Hematopoietic multipotent progenitor cell treated with erythropoietin and hydrocortisone succinate and interleukin-3 and kit ligand, for 17 days (in vitro differentiated cells): ENCODE data around the gene ELN.
"Not testable (repeated sequence)": the region's sequence is repeated elsewhere in the genome, so short reads cannot be mapped to it uniquely, and the experiment has no call there.

Source experiments
- DNase-seq: peaks from one replicate; pipeline ENCODE4 v3.0.0-alpha.2; 2015; ENCODE audit warnings: low spot score

Gene ELN

GRCh38 chr7:74000489-74001149 is 27.4 kb upstream of the ELN start:
- DNase-seq = no peak

- no peak for DNase-seq
Measured at GRCh38 chr7:74001150-74001494, 26.9 kb upstream of the ELN start.

- DNase-seq = no peak
Measured at GRCh38 chr7:74002474-74003017, 25.4 kb upstream of the ELN start.

- DNase-seq = no peak
Measured at GRCh38 chr7:74003621-74004020, 24.4 kb upstream of the ELN start.

GRCh38 chr7:74006032-74006431 is 21.9 kb upstream of the ELN start:
- no peak for DNase-seq

- DNase-seq = no peak
Measured at GRCh38 chr7:74006451-74007241, 21.3 kb upstream of the ELN start.

- DNase-seq = no peak
Measured at GRCh38 chr7:74007242-74007567, 20.8 kb upstream of the ELN start.

GRCh38 chr7:74008687-74009086 is 19.3 kb upstream of the ELN start:
- no peak for DNase-seq

GRCh38 chr7:74009719-74010118 is 18.3 kb upstream of the ELN start:
- DNase-seq = no peak

GRCh38 chr7:74010407-74010806 is 17.6 kb upstream of the ELN start:
- DNase-seq = no peak

GRCh38 chr7:74011421-74011820 is 16.6 kb upstream of the ELN start:
- not testable (repeated sequence) for DNase-seq

GRCh38 chr7:74012842-74013249 is 15.1 kb upstream of the ELN start:
- no peak for DNase-seq

- DNase-seq = no peak
Measured at GRCh38 chr7:74013539-74014272, 14.3 kb upstream of the ELN start.

- DNase-seq = no peak
Measured at GRCh38 chr7:74014931-74015330, 13.0 kb upstream of the ELN start.

GRCh38 chr7:74015670-74016069 is 12.3 kb upstream of the ELN start:
- no peak for DNase-seq

- no peak for DNase-seq
Measured at GRCh38 chr7:74017125-74017524, 10.8 kb upstream of the ELN start.

GRCh38 chr7:74018246-74018895 is 9.6 kb upstream of the ELN start:
- no peak for DNase-seq

GRCh38 chr7:74019149-74019548 is 8.8 kb upstream of the ELN start:
- DNase-seq = no peak

- no peak for DNase-seq
Measured at GRCh38 chr7:74020390-74020789, 7.6 kb upstream of the ELN start.

- DNase-seq = no peak
Measured at GRCh38 chr7:74021546-74022320, 6.2 kb upstream of the ELN start.

- no peak for DNase-seq
Measured at GRCh38 chr7:74022507-74022906, 5.5 kb upstream of the ELN start.

GRCh38 chr7:74023092-74023536 is 4.9 kb upstream of the ELN start:
- no peak for DNase-seq
